D341Med (cell line): Measurements from ENCODE around the gene SPNS1.
"Not testable (repeated sequence)": the region's sequence is repeated elsewhere in the genome, so short reads cannot be mapped to it uniquely, and the experiment has no call there.

Experiments
- DNase-seq: peaks from one replicate; pipeline ENCODE4 v3.0.0; 2012; ENCODE audit warnings: low spot score

Gene SPNS1

GRCh38 chr16:28951410-28951943 lies 23.1 kb upstream of the SPNS1 start:
- DNase-seq = no peak

GRCh38 chr16:28958216-28958615 lies 16.4 kb upstream of the SPNS1 start:
- DNase-seq = no peak

GRCh38 chr16:28958836-28959235 lies 15.7 kb upstream of the SPNS1 start:
- DNase-seq = no peak

GRCh38 chr16:28964072-28964471 lies 10.5 kb upstream of the SPNS1 start:
- DNase-seq = no peak

- no peak for DNase-seq
These were observed 10.1 kb upstream of the SPNS1 start for GRCh38 chr16:28964496-28964895.

- no peak for DNase-seq
These were observed 7.4 kb upstream of the SPNS1 start for GRCh38 chr16:28967156-28967555.

- not testable (repeated sequence) for DNase-seq
These were observed 4.9 kb upstream of the SPNS1 start for GRCh38 chr16:28969696-28970095.

- peak; percentile 80 for DNase-seq
These were observed 556 bp upstream of the SPNS1 start for GRCh38 chr16:28974007-28974436.

- no peak for DNase-seq
These were observed 601 bp downstream of the SPNS1 start for GRCh38 chr16:28975158-28975599.

GRCh38 chr16:28977703-28978662 lies 3.4 kb downstream of the SPNS1 start:
- no peak for DNase-seq

GRCh38 chr16:28980330-28980729 lies 5.8 kb downstream of the SPNS1 start:
- DNase-seq = not testable (repeated sequence)

- no peak for DNase-seq
These were observed 6.4 kb downstream of the SPNS1 start for GRCh38 chr16:28980929-28981328.

GRCh38 chr16:28981517-28981916 lies 6.9 kb downstream of the SPNS1 start:
- DNase-seq = peak; percentile 55

GRCh38 chr16:28982418-28982817 lies 7.8 kb downstream of the SPNS1 start:
- DNase-seq = no peak

GRCh38 chr16:28982949-28983348 lies 8.4 kb downstream of the SPNS1 start:
- no peak for DNase-seq

- DNase-seq = no peak
These were observed 9.1 kb downstream of the SPNS1 start for GRCh38 chr16:28983644-28984043.

- no peak for DNase-seq
These were observed 9.5 kb downstream of the SPNS1 start for GRCh38 chr16:28984091-28984490.

- no peak for DNase-seq
These were observed 10.1 kb downstream of the SPNS1 start, which contains the start of gene LAT for GRCh38 chr16:28984619-28985135. LAT (plus strand) TSS chr16:28985052; CDS start chr16:28985418, 366 bp downstream.

- no peak for DNase-seq
These were observed 10.8 kb downstream of the SPNS1 start for GRCh38 chr16:28985211-28986041.

- DNase-seq = no peak
These were observed 11.5 kb downstream of the SPNS1 start for GRCh38 chr16:28986046-28986445.

GRCh38 chr16:28986492-28986891 lies 11.9 kb downstream of the SPNS1 start:
- no peak for DNase-seq
